Lower lobe of right lung (tissue), 2 donors: Measurements from ENCODE around the gene TBX6. TPM values are rescaled to one million over a fixed set of nuclear protein-coding genes. Genes with fewer than 3 reads are reported as not detected.

Experiments
- ATAC-seq, 2 donors: fragments of 200-7000 bp; cut with Tn5 transposase; one replicate each; pipeline ENCODE4 v1.9.1; 2020 to 2022; ENCODE audit warnings: mild to moderate bottlenecking in 2 of 2, moderate library complexity in 2 of 2
- DNase-seq: peaks from one replicate; pipeline ENCODE4 v3.0.0-alpha.2; 2020
- H3K27ac ChIP-seq: fragments of 200-600 bp; one replicate; pipeline ENCODE4 v1.8.0; 2022
- H3K27me3 ChIP-seq: fragments of 200-600 bp; one replicate; pipeline ENCODE4 v1.8.0; 2022; ENCODE audit warnings: low read depth
- H3K36me3 ChIP-seq: fragments of 200-600 bp; one replicate; pipeline ENCODE4 v1.8.0; 2022; ENCODE audit warnings: mild to moderate bottlenecking
- H3K4me1 ChIP-seq: fragments of 200-600 bp; one replicate; pipeline ENCODE4 v1.8.0; 2022
- H3K4me3 ChIP-seq: fragments of 200-600 bp; one replicate; pipeline ENCODE4 v1.8.0; 2022; ENCODE audit warnings: mild to moderate bottlenecking
- H3K9me3 ChIP-seq: fragments of 200-600 bp; one replicate; pipeline ENCODE4 v1.8.0; 2022
- intact Hi-C: fragments of 100-400 bp; cut with DNase I; formaldehyde crosslinking; loops from one replicate; pipeline ENCODE4 v1.11.0; 2022
- long read RNA-seq: library from polyadenylated mRNA; unstranded; transcript quantifications from one replicate; pipeline ENCODE4 v2.0.0, GENCODE V29; 2021
- total RNA-seq: library from RNA; stranded (reverse); fragmentation: NEBNext Ultra II Directional; extraction: Animal tissue kit (Norgen Biotek cat#: 25700); gene quantifications from one replicate; pipeline ENCODE4 v1.2.1, GENCODE V29; 2021
- TF ChIP-seq, protein P1 (sequence below): fragments of 200-600 bp; IDR thresholded peaks from one replicate; pipeline ENCODE4 v1.8.0; 2022; ENCODE audit warnings: antibody characterized with exemption, mild to moderate bottlenecking
- donor health status: DM: no; HTN: yes; CAD: no; lungs with severe emphysema.

The TBX6 gene, protein sequence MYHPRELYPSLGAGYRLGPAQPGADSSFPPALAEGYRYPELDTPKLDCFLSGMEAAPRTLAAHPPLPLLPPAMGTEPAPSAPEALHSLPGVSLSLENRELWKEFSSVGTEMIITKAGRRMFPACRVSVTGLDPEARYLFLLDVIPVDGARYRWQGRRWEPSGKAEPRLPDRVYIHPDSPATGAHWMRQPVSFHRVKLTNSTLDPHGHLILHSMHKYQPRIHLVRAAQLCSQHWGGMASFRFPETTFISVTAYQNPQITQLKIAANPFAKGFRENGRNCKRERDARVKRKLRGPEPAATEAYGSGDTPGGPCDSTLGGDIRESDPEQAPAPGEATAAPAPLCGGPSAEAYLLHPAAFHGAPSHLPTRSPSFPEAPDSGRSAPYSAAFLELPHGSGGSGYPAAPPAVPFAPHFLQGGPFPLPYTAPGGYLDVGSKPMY
- 1.6 TPM for total RNA-seq
- long read RNA-seq, partial matches to known transcripts = 1 of 4 reads
- long read RNA-seq, other reads (novel, unspliced or antisense) = 3 of 4 reads

GRCh38 chr16:30091474-30092372 lies at the start of gene TBX6:
TSS of gene TBX6 (minus strand) at chr16:30091924. CDS start at chr16:30091193, 731 bp downstream.
- TF ChIP-seq, protein P1, sequence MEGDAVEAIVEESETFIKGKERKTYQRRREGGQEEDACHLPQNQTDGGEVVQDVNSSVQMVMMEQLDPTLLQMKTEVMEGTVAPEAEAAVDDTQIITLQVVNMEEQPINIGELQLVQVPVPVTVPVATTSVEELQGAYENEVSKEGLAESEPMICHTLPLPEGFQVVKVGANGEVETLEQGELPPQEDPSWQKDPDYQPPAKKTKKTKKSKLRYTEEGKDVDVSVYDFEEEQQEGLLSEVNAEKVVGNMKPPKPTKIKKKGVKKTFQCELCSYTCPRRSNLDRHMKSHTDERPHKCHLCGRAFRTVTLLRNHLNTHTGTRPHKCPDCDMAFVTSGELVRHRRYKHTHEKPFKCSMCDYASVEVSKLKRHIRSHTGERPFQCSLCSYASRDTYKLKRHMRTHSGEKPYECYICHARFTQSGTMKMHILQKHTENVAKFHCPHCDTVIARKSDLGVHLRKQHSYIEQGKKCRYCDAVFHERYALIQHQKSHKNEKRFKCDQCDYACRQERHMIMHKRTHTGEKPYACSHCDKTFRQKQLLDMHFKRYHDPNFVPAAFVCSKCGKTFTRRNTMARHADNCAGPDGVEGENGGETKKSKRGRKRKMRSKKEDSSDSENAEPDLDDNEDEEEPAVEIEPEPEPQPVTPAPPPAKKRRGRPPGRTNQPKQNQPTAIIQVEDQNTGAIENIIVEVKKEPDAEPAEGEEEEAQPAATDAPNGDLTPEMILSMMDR = peak; percentile 83
- Histone ChIP-seq H3K36me3 (peaks cover 20% of the 10 kb centered on the region), H3K9me3 (peaks cover 2% of the 10 kb centered on the region), H3K27ac (peak within 1 kb of the TSS; percentile 86), H3K27me3 (no peaks in the 10 kb centered on the region), H3K4me3 (peak within 1 kb of the TSS; percentile 72), H3K4me1 (peaks cover 56% of the 10 kb centered on the region)
- intact Hi-C loops = no loop called here
- ATAC-seq (peak; percentile 94), DNase-seq (peak; percentile 96)

DNA sequence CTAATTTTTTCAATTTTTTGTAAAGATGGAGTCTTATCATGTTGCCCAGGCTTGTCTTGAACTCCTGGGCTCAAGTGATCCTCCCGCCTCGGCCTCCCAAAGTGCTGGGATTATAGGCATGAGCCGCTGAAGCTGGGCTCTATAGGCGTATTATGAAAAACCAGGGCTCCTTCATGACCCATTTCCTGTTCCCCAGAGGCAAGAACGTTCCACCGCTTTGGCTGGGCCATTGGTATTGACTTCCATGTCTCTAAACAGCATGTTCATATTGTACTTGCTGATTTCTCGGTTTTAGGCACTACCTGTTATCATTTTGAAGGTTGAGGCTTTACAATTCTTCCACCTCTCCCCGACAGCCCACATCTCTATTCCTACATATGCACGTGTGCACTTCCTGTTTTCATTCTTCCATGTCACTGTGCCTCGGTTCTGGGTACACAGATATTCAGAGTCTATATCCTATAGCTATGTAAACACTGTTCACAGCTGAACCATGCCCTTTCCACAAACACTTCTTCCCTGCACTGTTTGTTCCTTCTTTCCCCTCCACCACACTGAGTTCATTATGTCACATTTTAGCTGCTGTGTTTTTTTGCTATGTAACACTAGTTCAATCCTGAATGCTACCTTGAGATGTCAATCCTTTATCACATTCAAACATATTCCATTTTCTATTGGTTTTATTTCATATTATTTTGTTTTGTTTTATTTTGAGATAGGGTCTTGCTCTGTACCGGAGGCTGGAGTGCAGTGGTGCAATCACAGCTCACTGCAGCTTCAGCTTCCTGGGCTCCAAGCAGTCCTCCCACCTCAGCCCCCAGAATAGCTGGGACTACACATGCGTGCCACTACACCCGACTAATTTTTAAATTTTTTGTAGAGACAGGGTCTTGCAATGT lies 48.1 kb upstream of the TBX6 start:
- H3K4me3 ChIP-seq = no peak overlapping the region
- H3K36me3 ChIP-seq = no peaks in the 10 kb centered on the region
- ATAC-seq = peak in 1 of 2 donors; percentile 39
- no peak for DNase-seq
- H3K27me3 ChIP-seq = no peaks in the 10 kb centered on the region
- H3K27ac ChIP-seq = no peak overlapping the region
- no peaks in the 10 kb centered on the region for H3K9me3 ChIP-seq
- TF ChIP-seq, protein P1 = no peak
- H3K4me1 ChIP-seq = no peaks in the 10 kb centered on the region
- intact Hi-C loops = no loop called here

- Histone ChIP-seq H3K4me3 (no peak overlapping the region), H3K4me1 (no peaks in the 10 kb centered on the region), H3K27ac (no peak overlapping the region), H3K9me3 (no peaks in the 10 kb centered on the region), H3K36me3 (no peaks in the 10 kb centered on the region), H3K27me3 (no peaks in the 10 kb centered on the region)
- TF ChIP-seq, protein P1 = no peak
- intact Hi-C loops = no loop called here
- DNase-seq (no peak), ATAC-seq (no peak)
These were observed 46.2 kb upstream of the TBX6 start for GRCh38 chr16:30137897-30138296.

GRCh38 chr16:30136971-30137605 lies 45.4 kb upstream of the TBX6 start:
- ATAC-seq (peak; percentile 36 to 51), DNase-seq (no peak)
- H3K9me3 ChIP-seq = no peaks in the 10 kb centered on the region
- no peak overlapping the region for H3K4me3 ChIP-seq
- no peaks in the 10 kb centered on the region for H3K36me3 ChIP-seq
- TF ChIP-seq, protein P1 = no peak
- intact Hi-C loops = no loop called here
- no peak overlapping the region for H3K27ac ChIP-seq
- no peaks in the 10 kb centered on the region for H3K4me1 ChIP-seq
- no peaks in the 10 kb centered on the region for H3K27me3 ChIP-seq
